ENCODE data around the gene TTC7B. TPM values are rescaled to one million over a fixed set of nuclear protein-coding genes. Genes with fewer than 3 reads are reported as not detected.
A peak's percentile ranks its signal among the peaks of the same experiment; 100 is the strongest.

TTC7B gene
- total and polyA plus RNA-seq, 2 of the 13 experiments (the other 11 are each of a cell fraction or from before 2014, with no cell fraction given): 1.3 to 3.2 TPM

DNA sequence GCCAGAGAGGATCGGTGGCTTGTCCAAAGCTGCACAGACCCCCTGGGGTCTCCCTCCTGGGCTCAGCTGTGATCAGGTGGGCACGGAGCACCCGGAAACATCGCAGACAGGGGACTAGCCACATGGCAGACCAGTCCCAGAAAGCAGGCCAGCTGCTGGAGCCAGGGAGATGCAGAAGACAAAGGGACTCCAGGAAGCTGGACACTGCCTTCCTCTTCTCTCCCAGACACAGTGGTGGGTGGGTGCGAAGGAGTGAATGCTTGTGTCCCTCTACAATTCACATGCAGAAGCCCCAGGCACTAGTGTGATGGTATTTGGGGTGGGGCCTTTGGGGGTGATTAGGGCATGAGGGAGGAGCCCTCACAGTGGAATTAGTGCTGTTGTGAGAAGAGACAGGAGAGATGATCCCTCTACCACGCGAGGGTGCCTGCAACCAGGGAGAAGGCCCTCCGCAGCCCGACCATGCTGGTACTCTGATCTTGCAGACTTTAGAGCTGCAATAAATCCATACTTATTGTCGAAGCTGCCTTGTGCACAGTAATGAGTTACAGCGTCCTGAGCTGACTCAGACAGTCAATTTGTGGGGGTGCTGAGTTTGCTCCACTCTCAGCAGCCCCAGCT, 324.2 kb downstream of the TTC7B start (continued):
- TF ChIP-seq, protein P1, sequence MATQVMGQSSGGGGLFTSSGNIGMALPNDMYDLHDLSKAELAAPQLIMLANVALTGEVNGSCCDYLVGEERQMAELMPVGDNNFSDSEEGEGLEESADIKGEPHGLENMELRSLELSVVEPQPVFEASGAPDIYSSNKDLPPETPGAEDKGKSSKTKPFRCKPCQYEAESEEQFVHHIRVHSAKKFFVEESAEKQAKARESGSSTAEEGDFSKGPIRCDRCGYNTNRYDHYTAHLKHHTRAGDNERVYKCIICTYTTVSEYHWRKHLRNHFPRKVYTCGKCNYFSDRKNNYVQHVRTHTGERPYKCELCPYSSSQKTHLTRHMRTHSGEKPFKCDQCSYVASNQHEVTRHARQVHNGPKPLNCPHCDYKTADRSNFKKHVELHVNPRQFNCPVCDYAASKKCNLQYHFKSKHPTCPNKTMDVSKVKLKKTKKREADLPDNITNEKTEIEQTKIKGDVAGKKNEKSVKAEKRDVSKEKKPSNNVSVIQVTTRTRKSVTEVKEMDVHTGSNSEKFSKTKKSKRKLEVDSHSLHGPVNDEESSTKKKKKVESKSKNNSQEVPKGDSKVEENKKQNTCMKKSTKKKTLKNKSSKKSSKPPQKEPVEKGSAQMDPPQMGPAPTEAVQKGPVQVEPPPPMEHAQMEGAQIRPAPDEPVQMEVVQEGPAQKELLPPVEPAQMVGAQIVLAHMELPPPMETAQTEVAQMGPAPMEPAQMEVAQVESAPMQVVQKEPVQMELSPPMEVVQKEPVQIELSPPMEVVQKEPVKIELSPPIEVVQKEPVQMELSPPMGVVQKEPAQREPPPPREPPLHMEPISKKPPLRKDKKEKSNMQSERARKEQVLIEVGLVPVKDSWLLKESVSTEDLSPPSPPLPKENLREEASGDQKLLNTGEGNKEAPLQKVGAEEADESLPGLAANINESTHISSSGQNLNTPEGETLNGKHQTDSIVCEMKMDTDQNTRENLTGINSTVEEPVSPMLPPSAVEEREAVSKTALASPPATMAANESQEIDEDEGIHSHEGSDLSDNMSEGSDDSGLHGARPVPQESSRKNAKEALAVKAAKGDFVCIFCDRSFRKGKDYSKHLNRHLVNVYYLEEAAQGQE (IDR thresholded peaks at IDR 0.05; ENCODE audit: borderline replicate concordance in 1 of 2, low read depth in 1 of 2, low read length in 2 of 2): no peak
- TF ChIP-seq BRD4 (CRISPR knock-in tag; IDR thresholded peaks at IDR 0.05): no peak
- no peak for TF ChIP-seq SMARCE1 (IDR thresholded peaks at IDR 0.05; ENCODE audit: borderline replicate concordance)

DNA sequence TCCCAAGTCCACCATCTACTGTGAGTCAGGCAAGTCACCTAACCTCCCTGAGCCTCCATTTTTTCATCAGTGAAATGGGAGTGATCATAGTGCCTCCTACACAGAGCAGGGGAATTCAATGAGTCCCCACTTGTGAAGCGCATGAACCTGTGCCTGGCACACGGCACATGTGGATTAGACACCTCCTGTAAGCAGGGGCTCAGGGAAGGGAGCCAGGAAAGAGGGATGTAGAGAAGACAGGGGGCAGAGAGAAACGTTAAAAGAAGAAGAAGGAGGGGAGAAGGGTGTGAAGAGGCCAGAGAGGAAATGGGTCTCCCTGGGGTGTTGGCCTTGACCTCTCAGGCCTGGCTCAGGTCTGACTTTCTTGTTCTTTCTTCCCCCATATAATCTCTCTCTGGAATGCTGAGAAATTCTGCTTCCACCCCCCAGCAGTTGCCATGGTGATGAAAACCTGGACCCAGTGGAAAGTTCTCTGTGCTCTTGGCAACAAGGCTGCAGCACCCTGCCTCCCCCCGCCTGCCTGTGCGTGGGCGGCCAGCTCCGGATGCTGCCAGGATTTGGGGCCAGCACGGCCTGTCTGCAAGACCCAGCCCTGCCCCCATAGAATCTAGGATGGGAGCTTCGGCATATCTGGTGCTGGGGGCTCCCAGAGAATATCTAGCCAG, 324.9 kb downstream of the TTC7B start:
- Histone ChIP-seq H3K36me3 (replicated peaks in 1 of 2; ENCODE audit: control insufficient read depth in 1 of 2, insufficient read depth in 2 of 2, low read length in 2 of 2) (no peaks in the 10 kb centered on the region), H3K4me2 (ENCODE audit: low read depth, low read length) (no peak overlapping the region), H3K9ac (ENCODE audit: insufficient read depth, low read depth, low read length) (no peak overlapping the region), H2AFZ (ENCODE audit: low read length) (no peak overlapping the region), H3K9me3 (ENCODE audit: low read length) (no peaks in the 10 kb centered on the region), H3K4me3 (replicated peaks in 1 of 3; ENCODE audit: insufficient read depth in 1 of 3, low read depth in 2 of 3, low read length in 3 of 3) (no peak overlapping the region), H3K79me2 (ENCODE audit: insufficient read depth, low read length) (no peaks in the 10 kb centered on the region), H3K27me3 (ENCODE audit: control insufficient read depth in 1 of 2, insufficient read depth in 2 of 2, low read length in 2 of 2) (no peaks in the 10 kb centered on the region), H3K4me1 (ENCODE audit: insufficient read depth, low read length) (0 out of 2 replicates have a peak, but pooled peaks cover 11% of the 10 kb centered on the region), H3K27ac (ENCODE audit: extremely low read length, insufficient read depth, low read length) (no peak overlapping the region), H4K20me1 (ENCODE audit: insufficient read depth, low read length) (no peaks in the 10 kb centered on the region; the same call in 1 of the 2 replicates)
- ATAC-seq (no peak), FAIRE-seq (no peak), DNase-seq (ENCODE audit: low spot score) (no peak)
- in situ Hi-C loops (cut with HindIII; ENCODE audit: extremely low pct_ligation_motif_present, low pct_unique_long_range_greater_than_20kb): no loop called here
- no TSS peak for BruUV-seq (replicated peaks)
- ChIA-PET POLR2A (interaction anchor here (1.2 kb wide), 1 partner anchor 22 kb away, joined by 3 read pairs; no protein-coding TSS in a partner anchor), CTCF (ENCODE audit: low intra/inter-chr PET ratio, low total read pairs) (no interaction called here)
- intact Hi-C loops (cut with micrococcal nuclease; ENCODE audit: unreplicated experiment): no loop called here
- 31% methylated on average over 5 of the region's 9 CpGs for WGBS (ENCODE audit: low lambda C conversion rate)
- TF ChIP-seq RFX1 (IDR thresholded peaks at IDR 0.05) (0 out of 2 replicates have a peak, but pooled peaks have one; percentile 9), CREB1 (IDR thresholded peaks at IDR 0.05) (no peak), CREB1 (CRISPR knock-in tag; IDR thresholded peaks at IDR 0.05) (no peak), PRPF4 (IDR thresholded peaks at IDR 0.05; ENCODE audit: low read depth, low read length, poor library complexity, severe bottlenecking) (no peak)
